Peyer's patch (tissue), 4 donors: ENCODE measurements around the gene NUDT22.

Source experiments
- CTCF ChIP-seq, 6 experiments: fragments of 450-650 bp in 4 of 6; fragments of 200-600 bp in 2 of 6; sonication (generic) in 1 of 6; IDR thresholded peaks; one replicate each; pipeline ENCODE4 v1.5.1; 2017 to 2019; ENCODE audit warnings: antibody characterized with exemption in 6 of 6, mild to moderate bottlenecking in 3 of 6, moderate library complexity in 1 of 6
- POLR2A ChIP-seq, 2 donors: fragments of 450-650 bp; IDR thresholded peaks; one replicate each; pipeline ENCODE4 v1.5.1; 2017; ENCODE audit warnings: antibody characterized with exemption in 2 of 2, mild to moderate bottlenecking in 2 of 2, moderate library complexity in 2 of 2

GRCh38 chr11:64261556-64262080, 35.5 kb downstream of the NUDT22 start:
- TF ChIP-seq CTCF (IDR thresholded peaks at IDR 0.05) (no peak), POLR2A (IDR thresholded peaks at IDR 0.05) (no peak)
